WTC11 (cell line): ENCODE data around the gene TM9SF1.

ENCODE experiments used
- CTCF ChIP-seq: fragments of 200-600 bp; IDR thresholded peaks from 2 replicates; pipeline ENCODE4 v1.8.0; 2022; ENCODE audit warnings: antibody characterized with exemption
- JAZF1 ChIP-seq: fragments of 250-450 bp; sonication (Bioruptor Pico); IDR thresholded peaks from 2 replicates; pipeline ENCODE4 v1.9.0; 2021; ENCODE audit warnings: moderate library complexity, mild to moderate bottlenecking, inconsistent platforms
- USF1 ChIP-seq: sonication (generic); formaldehyde crosslinking; IDR thresholded peaks from 2 replicates; pipeline ENCODE4 v1.8.0; 2022; ENCODE audit warnings: mild to moderate bottlenecking, missing genetic modification reagents

DNA sequence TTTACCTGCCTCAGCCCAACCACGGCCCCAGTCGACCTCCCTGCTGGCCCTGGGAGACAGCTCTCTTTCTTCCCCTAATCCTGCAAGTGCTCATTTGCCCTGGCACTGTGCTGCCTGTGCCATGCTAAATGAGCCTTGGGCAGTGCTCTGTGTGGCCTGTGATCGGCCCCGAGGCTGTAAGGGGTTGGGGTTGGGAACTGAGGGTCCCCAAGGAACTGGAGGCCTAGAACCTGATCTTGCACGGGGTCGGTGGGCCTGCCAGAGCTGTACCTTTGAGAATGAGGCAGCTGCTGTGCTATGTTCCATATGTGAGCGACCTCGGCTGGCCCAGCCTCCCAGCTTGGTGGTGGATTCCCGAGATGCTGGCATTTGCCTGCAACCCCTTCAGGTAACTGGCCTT lies 45.2 kb downstream of the TM9SF1 start:
- no peak for TF ChIP-seq USF1 (CRISPR knock-in tag)
- TF ChIP-seq JAZF1 (CRISPR knock-in tag), result no peak
- TF ChIP-seq CTCF, result no peak
